HCT116 (cell line): ENCODE measurements around the gene LIN7A.

ENCODE experiments used
- CTCF ChIP-seq, 3 experiments: fragments of 200-600 bp in 1 of 3; sonication (generic) in 1 of 3; IDR thresholded peaks in 2 of 3; conservative IDR thresholded peaks in 1 of 3; 2 replicates each; pipeline ENCODE4 v1.5.1; 2012 to 2017; ENCODE audit warnings: low read depth in 2 of 3, low read length in 2 of 3, antibody characterized with exemption in 1 of 3, borderline replicate concordance in 1 of 3, control low read depth in 1 of 3, mild to moderate bottlenecking in 1 of 3, mixed read lengths in 1 of 3, mixed run types in 1 of 3, moderate library complexity in 1 of 3; ENCODE audit not compliant: insufficient read depth in 1 of 3
- EGR1 ChIP-seq: IDR thresholded peaks from 2 replicates; pipeline ENCODE4 v1.6.1; 2012; ENCODE audit warnings: low read depth
- EZH2 ChIP-seq: fragments of 200-600 bp; sonication (generic); IDR thresholded peaks from 2 replicates; pipeline ENCODE4 v1.6.1; 2017; ENCODE audit warnings: antibody characterized with exemption, mixed run types
- EZH2phosphoT487 ChIP-seq: fragments of 200-600 bp; IDR thresholded peaks from 2 replicates; pipeline ENCODE4 v1.6.1; 2018; ENCODE audit warnings: antibody characterized with exemption, borderline replicate concordance
- FOSL1 ChIP-seq: IDR thresholded peaks from 2 replicates; pipeline ENCODE4 v1.6.1; 2012; ENCODE audit warnings: low read depth
- MAX ChIP-seq: IDR thresholded peaks from 2 replicates; pipeline ENCODE4 v1.6.1; 2012
- POLR2A ChIP-seq: IDR thresholded peaks from 2 replicates; pipeline ENCODE4 v1.7.0; 2011; ENCODE audit warnings: borderline replicate concordance; ENCODE audit not compliant: insufficient read depth, insufficient read length; ENCODE audit errors: extremely low read depth
- POLR2AphosphoS5 ChIP-seq: IDR thresholded peaks from 2 replicates; pipeline ENCODE4 v1.6.1; 2011; ENCODE audit warnings: mild to moderate bottlenecking, low read depth, low read length, moderate library complexity
- RAD21 ChIP-seq: IDR thresholded peaks from 2 replicates; pipeline ENCODE4 v1.6.1; 2012; ENCODE audit warnings: low read depth, mild to moderate bottlenecking
- REST ChIP-seq: IDR thresholded peaks from 2 replicates; pipeline ENCODE4 v1.6.1; 2012; ENCODE audit warnings: low read depth
- SIN3A ChIP-seq: IDR thresholded peaks from 2 replicates; pipeline ENCODE4 v1.6.1; 2012; ENCODE audit warnings: low read depth
- YY1 ChIP-seq: IDR thresholded peaks from 2 replicates; pipeline ENCODE4 v1.6.1; 2011; ENCODE audit warnings: low read length, low read depth, moderate library complexity, mild to moderate bottlenecking; ENCODE audit not compliant: insufficient replicate concordance; ENCODE audit errors: extremely low read depth
- ZFX ChIP-seq: fragments of 450-650 bp; IDR thresholded peaks from 2 replicates; pipeline ENCODE4 v1.6.1; 2017

GRCh38 chr12:80830533-80831088, 107.1 kb downstream of the LIN7A start:
- TF ChIP-seq FOSL1 (no peak), CTCF (IDR thresholded peaks at IDR 0.05 in 2 of 3, conservative IDR thresholded peaks at IDR 0.05 in 1 of 3; ENCODE audit: borderline replicate concordance in 1 of 3, insufficient read depth in 1 of 3, low read depth in 2 of 3, low read length in 2 of 3) (no peak), MAX (no peak), RAD21 (no peak), POLR2A (no peak), POLR2AphosphoS5 (no peak), ZFX (no peak), YY1 (no peak), REST (no peak), SIN3A (no peak), EGR1 (no peak), EZH2 (no peak), EZH2phosphoT487 (no peak)
